ENCODE data around the gene TCF7L1.

Gene TCF7L1

DNA sequence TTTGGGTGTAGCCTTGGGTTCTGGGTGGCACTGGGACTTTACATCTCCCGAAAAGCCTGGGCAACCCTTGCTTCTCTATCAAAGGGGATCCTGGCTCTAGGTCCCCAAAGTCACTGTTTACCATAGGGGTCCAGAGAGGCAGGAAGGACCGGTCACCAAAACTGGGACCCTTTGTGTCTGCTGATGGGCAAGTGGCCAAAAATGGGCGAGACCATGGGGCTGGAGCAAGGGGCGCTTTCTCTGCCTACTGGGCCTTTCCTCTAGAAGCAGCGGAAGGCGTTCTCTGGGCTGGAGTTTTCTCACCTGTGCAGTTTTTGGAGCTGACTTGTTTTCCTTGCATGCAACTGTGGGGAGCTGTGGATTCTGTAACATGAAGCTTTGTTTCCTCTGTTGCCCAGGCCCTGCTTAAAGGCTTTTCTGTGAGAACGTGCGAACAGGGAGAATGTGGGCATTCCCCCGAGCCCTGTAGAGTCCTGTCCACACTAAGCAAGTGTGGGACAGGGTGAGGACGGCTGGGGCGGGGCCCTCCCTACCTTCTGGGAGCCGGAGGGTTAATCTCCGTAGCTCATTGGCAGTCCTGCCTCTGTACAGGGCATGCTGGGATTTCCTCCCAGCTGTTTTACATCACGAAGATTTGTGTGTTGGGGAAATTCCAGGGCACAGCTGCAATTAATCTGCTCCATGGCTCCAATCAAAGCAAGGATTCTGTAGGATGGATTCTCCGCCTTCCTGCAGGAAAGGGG lies 144.4 kb downstream of the TCF7L1 start:
- no peak overlapping the region for H3K4me2 ChIP-seq (ENCODE audit: low read length)
- no peaks in the 10 kb centered on the region for H3K9me3 ChIP-seq (ENCODE audit: control insufficient read depth, insufficient read depth, low read length)
- no peaks in the 10 kb centered on the region for H3K79me2 ChIP-seq (ENCODE audit: control insufficient read depth, low read length)
- H3K4me3 ChIP-seq (ENCODE audit: low read length), result no peak overlapping the region
- no peaks in the 10 kb centered on the region for H3K4me1 ChIP-seq (ENCODE audit: control insufficient read depth, low read length)
- no peaks in the 10 kb centered on the region for H3F3A ChIP-seq (ENCODE audit: control insufficient read depth, insufficient read depth)
- no peaks in the 10 kb centered on the region for H3K36me3 ChIP-seq (ENCODE audit: control insufficient read depth, low read length)
- no peaks in the 10 kb centered on the region for H4K20me1 ChIP-seq (ENCODE audit: control insufficient read depth, insufficient read depth, low read depth, low read length)
- H3K27me3 ChIP-seq (ENCODE audit: control insufficient read depth, low read length), result peaks cover 24% of the 10 kb centered on the region
- no peak for TF ChIP-seq EZH2phosphoT487 (IDR thresholded peaks at IDR 0.05; ENCODE audit: borderline replicate concordance, low read length)
- TF ChIP-seq, protein P1, sequence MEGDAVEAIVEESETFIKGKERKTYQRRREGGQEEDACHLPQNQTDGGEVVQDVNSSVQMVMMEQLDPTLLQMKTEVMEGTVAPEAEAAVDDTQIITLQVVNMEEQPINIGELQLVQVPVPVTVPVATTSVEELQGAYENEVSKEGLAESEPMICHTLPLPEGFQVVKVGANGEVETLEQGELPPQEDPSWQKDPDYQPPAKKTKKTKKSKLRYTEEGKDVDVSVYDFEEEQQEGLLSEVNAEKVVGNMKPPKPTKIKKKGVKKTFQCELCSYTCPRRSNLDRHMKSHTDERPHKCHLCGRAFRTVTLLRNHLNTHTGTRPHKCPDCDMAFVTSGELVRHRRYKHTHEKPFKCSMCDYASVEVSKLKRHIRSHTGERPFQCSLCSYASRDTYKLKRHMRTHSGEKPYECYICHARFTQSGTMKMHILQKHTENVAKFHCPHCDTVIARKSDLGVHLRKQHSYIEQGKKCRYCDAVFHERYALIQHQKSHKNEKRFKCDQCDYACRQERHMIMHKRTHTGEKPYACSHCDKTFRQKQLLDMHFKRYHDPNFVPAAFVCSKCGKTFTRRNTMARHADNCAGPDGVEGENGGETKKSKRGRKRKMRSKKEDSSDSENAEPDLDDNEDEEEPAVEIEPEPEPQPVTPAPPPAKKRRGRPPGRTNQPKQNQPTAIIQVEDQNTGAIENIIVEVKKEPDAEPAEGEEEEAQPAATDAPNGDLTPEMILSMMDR (IDR thresholded peaks at IDR 0.05; ENCODE audit: low read depth, low read length, poor library complexity, severe bottlenecking), result no peak
- H3K9me2 ChIP-seq (replicated peaks; ENCODE audit: control insufficient read depth, low read length), result no peaks in the 10 kb centered on the region
- H3K27ac ChIP-seq (ENCODE audit: low read depth, low read length), result no peak overlapping the region

DNA sequence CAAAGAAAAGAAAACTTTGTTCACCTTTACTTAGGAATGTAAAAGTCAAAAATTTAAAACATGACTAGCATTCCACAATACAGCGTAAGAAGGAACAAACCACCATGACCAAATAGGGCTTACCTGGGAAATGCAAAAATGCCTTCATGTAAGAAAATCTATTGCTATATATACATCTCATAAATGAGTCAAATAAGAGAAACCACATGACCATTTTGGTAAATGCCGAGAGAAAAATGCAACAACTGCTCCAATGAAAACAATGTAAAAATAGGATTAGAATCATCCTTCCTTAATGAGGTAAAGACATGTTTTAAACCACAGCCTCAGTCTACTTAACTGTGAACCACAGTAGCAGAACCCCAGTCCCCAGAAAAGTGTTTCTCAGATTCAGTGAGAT lies 145.2 kb downstream of the TCF7L1 start:
- Histone ChIP-seq H3K79me2 (ENCODE audit: control insufficient read depth, low read length) (no peaks in the 10 kb centered on the region), H3K9me2 (replicated peaks; ENCODE audit: control insufficient read depth, low read length) (no peaks in the 10 kb centered on the region), H3K27me3 (ENCODE audit: control insufficient read depth, low read length) (peaks cover 19% of the 10 kb centered on the region), H3K4me1 (ENCODE audit: control insufficient read depth, low read length) (no peaks in the 10 kb centered on the region), H3F3A (ENCODE audit: control insufficient read depth, insufficient read depth) (no peaks in the 10 kb centered on the region), H4K20me1 (ENCODE audit: control insufficient read depth, insufficient read depth, low read depth, low read length) (no peaks in the 10 kb centered on the region), H3K27ac (ENCODE audit: low read depth, low read length) (no peak overlapping the region), H3K4me3 (ENCODE audit: low read length) (no peak overlapping the region), H3K4me2 (ENCODE audit: low read length) (no peak overlapping the region), H3K36me3 (ENCODE audit: control insufficient read depth, low read length) (no peaks in the 10 kb centered on the region), H3K9me3 (ENCODE audit: control insufficient read depth, insufficient read depth, low read length) (no peaks in the 10 kb centered on the region)
- TF ChIP-seq, protein P1 (IDR thresholded peaks at IDR 0.05; ENCODE audit: low read depth, low read length, poor library complexity, severe bottlenecking), result no peak
- TF ChIP-seq EZH2phosphoT487 (IDR thresholded peaks at IDR 0.05; ENCODE audit: borderline replicate concordance, low read length), result no peak

DNA sequence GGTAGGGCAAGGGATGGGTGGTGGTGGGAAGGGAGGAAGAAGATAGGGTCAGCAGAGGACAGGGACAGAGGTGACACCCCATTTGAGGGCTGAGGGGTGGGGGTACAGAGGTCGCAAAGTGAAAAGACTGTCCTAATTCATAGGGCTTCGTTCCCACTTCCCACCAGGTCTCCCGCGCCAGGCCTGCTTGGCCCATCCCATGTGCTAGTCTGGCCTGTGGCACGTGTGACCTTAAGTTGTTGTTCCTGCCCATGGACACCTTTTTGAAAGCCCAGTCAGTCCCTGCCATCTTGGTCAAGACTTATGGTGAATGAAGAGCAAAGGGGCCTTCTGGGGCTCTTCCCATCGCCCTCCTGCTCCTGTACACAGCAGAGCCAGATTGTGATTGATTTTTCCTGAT lies 148.4 kb downstream of the TCF7L1 start:
- peaks cover 6% of the 10 kb centered on the region; the same call in 1 of the 2 replicates for H3K27me3 ChIP-seq (ENCODE audit: control insufficient read depth, low read length)
- H3K4me1 ChIP-seq (ENCODE audit: control insufficient read depth, low read length), result no peaks in the 10 kb centered on the region
- no peaks in the 10 kb centered on the region for H3K9me2 ChIP-seq (replicated peaks; ENCODE audit: control insufficient read depth, low read length)

More for the DNA sequence above, 148.4 kb downstream of the TCF7L1 start:
- H4K20me1 ChIP-seq (ENCODE audit: control insufficient read depth, insufficient read depth, low read depth, low read length), result no peaks in the 10 kb centered on the region
- no peaks in the 10 kb centered on the region for H3F3A ChIP-seq (ENCODE audit: control insufficient read depth, insufficient read depth)
- no peaks in the 10 kb centered on the region for H3K36me3 ChIP-seq (ENCODE audit: control insufficient read depth, low read length)
- H3K9me3 ChIP-seq (ENCODE audit: control insufficient read depth, insufficient read depth, low read length), result no peaks in the 10 kb centered on the region
- H3K4me2 ChIP-seq (ENCODE audit: low read length), result no peak overlapping the region
- no peak for TF ChIP-seq EZH2phosphoT487 (IDR thresholded peaks at IDR 0.05; ENCODE audit: borderline replicate concordance, low read length)
- TF ChIP-seq, protein P1 (IDR thresholded peaks at IDR 0.05; ENCODE audit: low read depth, low read length, poor library complexity, severe bottlenecking), result no peak
- no peak overlapping the region for H3K4me3 ChIP-seq (ENCODE audit: low read length)
- no peaks in the 10 kb centered on the region for H3K79me2 ChIP-seq (ENCODE audit: control insufficient read depth, low read length)
- H3K27ac ChIP-seq (ENCODE audit: low read depth, low read length), result no peak overlapping the region
